Endothelial cell of umbilical vein (primary cell): ENCODE data around the gene TOP2B.

Source experiments
- EZH2 ChIP-seq: IDR thresholded peaks from 2 replicates; pipeline ENCODE4 v1.6.1; 2012; ENCODE audit warnings: borderline replicate concordance, low read depth, mild to moderate bottlenecking, moderate library complexity, low read length, inconsistent platforms; ENCODE audit not compliant: severe bottlenecking
- POLR2A ChIP-seq: IDR thresholded peaks from 2 replicates; pipeline ENCODE4 v1.6.1; 2012; ENCODE audit warnings: low read depth, mild to moderate bottlenecking, control low read depth, low read length
- TF ChIP-seq, protein P1 (sequence below), 2 donors: IDR thresholded peaks; 1 replicate in 1 of 2; 2 replicates in 1 of 2; pipeline ENCODE4 v1.5.1; 2011; ENCODE audit warnings: low read length in 2 of 2, mild to moderate bottlenecking in 2 of 2, moderate library complexity in 2 of 2, control low read depth in 1 of 2, inconsistent platforms in 1 of 2, low read depth in 1 of 2; ENCODE audit not compliant: insufficient read depth in 1 of 2; ENCODE audit errors: extremely low read depth in 1 of 2

DNA sequence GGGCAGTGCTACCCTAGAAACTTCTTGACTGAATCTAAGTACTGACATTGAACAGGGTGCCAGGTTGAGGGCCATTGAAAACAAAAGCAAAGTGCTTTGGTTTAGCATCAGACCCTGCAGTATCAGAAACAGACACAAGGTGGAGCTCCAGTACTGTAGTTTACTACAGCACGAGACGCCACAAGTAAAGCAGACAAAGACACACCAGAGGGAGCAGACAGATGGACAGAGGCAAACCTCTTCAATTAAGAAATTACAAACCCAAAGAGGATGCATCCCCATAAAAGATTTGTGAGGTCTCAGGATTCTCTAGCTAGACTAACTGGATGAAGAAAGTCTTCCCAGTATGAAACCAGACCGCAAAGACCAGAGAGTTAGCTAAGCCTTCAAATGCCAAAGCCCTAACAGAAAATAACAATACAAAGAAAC is 16.6 kb downstream of the TOP2B start:
- TF ChIP-seq, protein P1, sequence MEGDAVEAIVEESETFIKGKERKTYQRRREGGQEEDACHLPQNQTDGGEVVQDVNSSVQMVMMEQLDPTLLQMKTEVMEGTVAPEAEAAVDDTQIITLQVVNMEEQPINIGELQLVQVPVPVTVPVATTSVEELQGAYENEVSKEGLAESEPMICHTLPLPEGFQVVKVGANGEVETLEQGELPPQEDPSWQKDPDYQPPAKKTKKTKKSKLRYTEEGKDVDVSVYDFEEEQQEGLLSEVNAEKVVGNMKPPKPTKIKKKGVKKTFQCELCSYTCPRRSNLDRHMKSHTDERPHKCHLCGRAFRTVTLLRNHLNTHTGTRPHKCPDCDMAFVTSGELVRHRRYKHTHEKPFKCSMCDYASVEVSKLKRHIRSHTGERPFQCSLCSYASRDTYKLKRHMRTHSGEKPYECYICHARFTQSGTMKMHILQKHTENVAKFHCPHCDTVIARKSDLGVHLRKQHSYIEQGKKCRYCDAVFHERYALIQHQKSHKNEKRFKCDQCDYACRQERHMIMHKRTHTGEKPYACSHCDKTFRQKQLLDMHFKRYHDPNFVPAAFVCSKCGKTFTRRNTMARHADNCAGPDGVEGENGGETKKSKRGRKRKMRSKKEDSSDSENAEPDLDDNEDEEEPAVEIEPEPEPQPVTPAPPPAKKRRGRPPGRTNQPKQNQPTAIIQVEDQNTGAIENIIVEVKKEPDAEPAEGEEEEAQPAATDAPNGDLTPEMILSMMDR (IDR thresholded peaks at IDR 0.05; ENCODE audit: extremely low read depth in 1 of 2, insufficient read depth in 1 of 2, low read depth in 1 of 2, low read length in 2 of 2): peak; percentile 83 to 89
- TF ChIP-seq POLR2A (no peak), EZH2 (no peak)
